GM10847 (cell line): ENCODE results near the gene ADK.

Source experiments
- POLR2A ChIP-seq: IDR thresholded peaks from 2 replicates; pipeline ENCODE4 v1.6.1; 2011; ENCODE audit not compliant: insufficient read length; ENCODE audit errors: extremely low read depth

Gene ADK

GRCh38 chr10:74199315-74199714 is 48.3 kb downstream of the ADK start:
- no peak for TF ChIP-seq POLR2A

DNA sequence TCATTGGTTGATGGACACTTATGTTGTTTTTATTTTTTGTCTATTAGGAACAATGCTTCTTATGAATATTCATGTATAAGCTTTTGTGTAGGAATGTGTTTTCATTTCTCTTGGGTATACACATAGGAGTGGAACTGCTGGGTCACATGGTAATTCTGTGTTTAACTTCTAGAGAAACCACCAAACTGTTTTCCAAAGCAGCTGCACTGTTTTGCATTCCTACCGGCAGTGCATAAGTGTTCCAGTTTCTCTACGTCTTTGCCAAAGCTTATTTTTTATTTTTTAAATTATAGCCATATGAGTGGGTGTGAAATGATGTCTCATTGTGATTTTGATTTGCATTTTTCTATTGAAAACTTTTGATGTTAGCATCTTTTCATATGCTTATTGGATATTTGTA is 51.3 kb downstream of the ADK start:
- no peak for TF ChIP-seq POLR2A

GRCh38 chr10:74206746-74207145 is 55.7 kb downstream of the ADK start:
- TF ChIP-seq POLR2A: no peak

GRCh38 chr10:74207691-74208480 is 56.9 kb downstream of the ADK start:
- TF ChIP-seq POLR2A: no peak

DNA sequence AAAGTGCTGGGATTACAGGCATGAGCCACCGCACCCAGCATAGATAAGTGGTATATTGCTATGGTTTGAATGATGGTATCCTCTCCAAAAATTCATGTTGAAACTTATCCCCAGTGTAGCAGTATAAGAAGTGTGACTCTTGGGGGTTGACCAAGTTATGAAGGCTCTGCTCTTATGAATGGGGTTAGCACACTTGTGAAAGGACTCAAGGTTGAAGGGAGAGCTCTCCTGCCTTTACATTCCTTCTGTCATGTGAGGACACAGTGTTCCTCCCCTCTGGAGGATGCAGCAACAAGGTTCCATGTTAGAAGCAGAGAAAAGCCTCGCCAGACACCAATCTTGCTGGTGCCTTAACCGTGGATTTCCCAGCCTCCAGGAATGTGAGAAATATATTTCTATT is 58.0 kb downstream of the ADK start:
- TF ChIP-seq POLR2A: no peak

DNA sequence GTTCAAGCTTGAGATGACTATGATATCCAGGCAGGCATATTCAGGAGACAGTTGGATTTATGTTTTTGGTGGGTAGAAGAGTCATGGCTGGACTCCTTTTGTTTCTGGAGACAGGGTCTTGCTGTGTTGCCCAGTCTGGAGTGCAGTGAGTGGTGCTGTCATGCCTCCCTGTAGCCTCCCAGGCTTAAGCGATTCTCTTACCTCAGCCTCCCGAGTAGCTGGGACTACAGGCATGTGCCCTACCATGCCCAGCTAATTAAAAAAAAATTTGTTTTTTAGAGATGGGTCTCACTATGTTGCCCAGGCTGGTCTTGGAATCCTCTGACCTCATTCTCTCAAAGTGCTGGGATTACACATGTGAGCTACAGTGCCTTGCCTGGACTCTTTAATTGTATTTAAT is 62.0 kb downstream of the ADK start:
- no peak for TF ChIP-seq POLR2A

DNA sequence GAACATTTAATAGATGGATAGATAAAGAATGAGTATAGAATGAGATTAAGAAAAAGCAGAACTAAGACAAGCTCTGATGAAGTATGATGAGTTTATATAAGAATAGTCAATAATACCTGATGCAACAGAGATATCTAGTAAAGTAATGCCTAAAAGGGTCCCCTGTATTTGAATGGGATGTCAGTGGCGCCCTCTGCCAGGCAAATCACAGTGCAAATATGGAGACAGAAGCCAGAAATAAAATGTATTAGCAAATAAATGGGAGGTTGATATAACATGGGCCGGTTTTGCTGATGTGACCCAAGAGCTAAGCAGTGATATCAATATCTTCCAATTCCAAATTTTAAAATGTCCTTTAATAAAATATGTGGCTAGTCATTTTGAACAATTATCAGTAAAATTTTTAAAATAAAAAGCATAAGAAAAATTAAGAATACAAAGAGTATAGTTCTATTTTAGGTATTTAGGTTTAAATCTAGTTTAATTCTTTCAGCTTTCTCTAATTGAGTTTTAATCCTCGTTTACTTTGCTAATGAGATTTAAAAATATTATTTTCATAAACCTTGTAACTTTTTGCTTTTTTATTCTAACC is 62.6 kb downstream of the ADK start:
- TF ChIP-seq POLR2A: no peak

DNA sequence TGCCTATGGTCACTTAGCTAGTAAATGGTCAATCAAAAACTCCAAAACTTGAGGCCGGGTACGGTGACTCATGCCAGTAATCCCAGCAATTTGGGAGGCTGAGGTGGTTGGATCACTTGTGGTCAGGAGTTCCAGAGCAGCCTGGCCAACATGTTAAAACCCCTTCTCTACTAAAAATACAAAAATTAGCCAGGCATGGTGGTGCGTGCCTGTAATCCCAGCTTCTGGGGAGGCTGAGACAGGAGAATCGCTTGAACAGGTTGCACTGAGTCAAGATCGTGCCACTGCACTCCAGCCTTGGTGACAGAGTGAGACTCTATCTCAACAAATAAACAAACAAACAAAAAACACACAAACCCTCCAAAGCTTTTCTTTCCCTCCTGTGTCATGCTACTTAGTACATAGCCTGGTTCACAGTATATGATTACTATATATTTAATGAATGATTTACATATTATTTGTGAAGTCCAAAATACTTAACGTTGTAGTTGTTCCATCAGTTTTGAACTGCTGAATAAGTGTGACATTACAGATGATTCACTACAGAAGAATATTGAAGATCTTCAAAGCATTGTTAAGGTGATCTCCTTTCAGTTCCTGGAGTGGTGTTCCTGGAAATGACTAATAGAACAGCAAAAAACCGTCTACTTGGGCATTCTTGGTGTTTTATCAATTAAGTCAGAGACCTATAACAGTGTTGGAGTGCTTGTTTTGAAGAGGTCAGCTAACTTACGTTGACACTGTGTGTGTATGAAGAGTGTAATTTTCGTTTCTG is 72.9 kb downstream of the ADK start:
- no peak for TF ChIP-seq POLR2A

- TF ChIP-seq POLR2A: no peak
Observed at GRCh38 chr10:74227697-74228424, 76.8 kb downstream of the ADK start.

DNA sequence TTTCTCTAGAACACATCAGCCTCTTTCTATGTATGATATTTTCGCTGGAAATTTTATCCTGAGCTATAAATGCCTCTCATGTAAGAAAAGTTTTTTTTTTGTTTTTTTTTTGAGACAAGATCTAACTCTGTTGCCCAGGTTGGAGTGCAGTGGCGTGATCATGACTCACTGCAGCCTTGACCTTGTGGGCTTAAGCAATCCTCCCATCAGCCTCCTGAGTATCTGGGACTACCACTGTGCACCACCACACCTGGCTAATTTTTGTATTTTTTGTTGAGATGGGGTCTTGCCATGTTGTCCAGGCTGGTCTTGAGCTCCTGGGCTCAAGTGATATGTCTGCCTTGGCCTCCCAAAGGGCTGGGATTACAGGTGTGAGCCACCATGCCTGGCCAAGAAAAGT is 80.4 kb downstream of the ADK start:
- no peak for TF ChIP-seq POLR2A

DNA sequence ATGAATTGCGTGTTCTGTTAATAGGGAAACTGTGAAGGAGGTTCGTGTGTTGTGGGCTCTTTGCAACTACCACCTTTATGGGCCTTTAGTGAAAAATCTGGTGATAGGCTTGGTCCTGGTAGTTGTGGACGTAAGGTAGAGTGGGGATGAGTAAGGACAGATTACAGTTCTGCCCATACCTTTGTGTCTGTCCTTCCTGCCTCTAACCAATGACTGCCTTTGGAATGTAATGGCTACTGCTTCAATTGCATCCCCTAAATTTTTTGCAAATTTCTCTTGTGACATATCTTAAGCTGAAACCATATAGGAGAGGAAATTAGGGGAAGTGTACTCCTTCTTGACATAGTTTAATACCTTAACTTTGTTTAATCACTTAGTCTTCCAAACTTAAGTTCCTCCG is 82.3 kb downstream of the ADK start:
- no peak for TF ChIP-seq POLR2A

- TF ChIP-seq POLR2A: no peak
Observed at GRCh38 chr10:74234569-74234968, 83.5 kb downstream of the ADK start.

GRCh38 chr10:74238031-74238431 is 87.0 kb downstream of the ADK start:
- no peak for TF ChIP-seq POLR2A

- no peak for TF ChIP-seq POLR2A
Observed at GRCh38 chr10:74238516-74238915, 87.5 kb downstream of the ADK start.

DNA sequence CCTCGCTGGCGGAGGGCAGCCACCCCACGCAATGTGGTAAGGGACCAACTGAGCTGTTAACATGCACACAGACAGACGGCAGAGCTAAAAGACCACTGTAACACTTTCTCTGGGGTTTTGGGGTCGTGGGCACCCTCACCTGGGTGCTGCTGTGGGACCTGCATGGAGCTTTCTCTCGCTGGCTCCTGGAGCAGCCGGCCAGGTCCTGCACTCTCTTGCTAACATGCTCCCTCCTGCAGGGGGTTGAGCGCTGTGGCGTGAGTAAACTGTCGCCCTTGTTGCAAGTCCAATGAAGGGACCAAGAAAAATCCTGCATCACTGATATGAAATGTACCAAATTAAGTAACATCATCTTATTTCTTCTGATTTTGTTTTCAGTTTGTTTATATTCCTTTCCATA is 92.0 kb downstream of the ADK start:
- no peak for TF ChIP-seq POLR2A
